Ectodermal cell (in vitro differentiated cells): ENCODE data around the gene PNKD. TPM values are rescaled to one million over a fixed set of nuclear protein-coding genes. Genes with fewer than 3 reads are reported as not detected.

ENCODE experiments used
- H3K27ac ChIP-seq: 2 replicates; pipeline ENCODE4 v1.7.0; 2013; ENCODE audit warnings: mild to moderate bottlenecking, low read depth, low read length; ENCODE audit not compliant: insufficient read depth, poor library complexity, severe bottlenecking
- H3K27me3 ChIP-seq: 2 replicates; pipeline ENCODE4 v1.7.0; 2013; ENCODE audit warnings: mild to moderate bottlenecking, low read length; ENCODE audit not compliant: insufficient read depth, control insufficient read depth, poor library complexity, severe bottlenecking
- H3K36me3 ChIP-seq: one replicate; pipeline ENCODE4 v1.7.0; 2013; ENCODE audit warnings: low read length; ENCODE audit not compliant: control insufficient read depth, insufficient read depth
- H3K4me1 ChIP-seq: one replicate; pipeline ENCODE4 v1.7.0; 2013; ENCODE audit warnings: low read length; ENCODE audit not compliant: control insufficient read depth, insufficient read depth
- H3K4me3 ChIP-seq: 2 replicates; pipeline ENCODE4 v1.7.0; 2013; ENCODE audit warnings: low read depth, low read length, control low read depth; ENCODE audit not compliant: insufficient read depth
- H3K9me3 ChIP-seq: 2 replicates; pipeline ENCODE4 v1.7.0; 2013; ENCODE audit warnings: mild to moderate bottlenecking, low read length, moderate library complexity; ENCODE audit not compliant: control insufficient read depth
- WGBS, 2 experiments: methylation state at CpG; one replicate each; pipeline ENCODE4 v1.1.7; 2013; ENCODE audit warnings: missing lambda C conversion rate in 2 of 2; 5-methylcytosine and 5-hydroxymethylcytosine counted together
- polyA plus RNA-seq, 4 experiments: library from polyadenylated mRNA; stranded (reverse); fragments of 50-300 nt; gene quantifications; one replicate each; pipeline ENCODE4 v1.2.3, GENCODE V29; 2013

PNKD gene, protein sequence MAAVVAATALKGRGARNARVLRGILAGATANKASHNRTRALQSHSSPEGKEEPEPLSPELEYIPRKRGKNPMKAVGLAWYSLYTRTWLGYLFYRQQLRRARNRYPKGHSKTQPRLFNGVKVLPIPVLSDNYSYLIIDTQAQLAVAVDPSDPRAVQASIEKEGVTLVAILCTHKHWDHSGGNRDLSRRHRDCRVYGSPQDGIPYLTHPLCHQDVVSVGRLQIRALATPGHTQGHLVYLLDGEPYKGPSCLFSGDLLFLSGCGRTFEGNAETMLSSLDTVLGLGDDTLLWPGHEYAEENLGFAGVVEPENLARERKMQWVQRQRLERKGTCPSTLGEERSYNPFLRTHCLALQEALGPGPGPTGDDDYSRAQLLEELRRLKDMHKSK
- polyA plus RNA-seq (2013, experiment 1 of 4), result 48.5 TPM
- polyA plus RNA-seq (2013, experiment 2 of 4), result 42.9 TPM
- polyA plus RNA-seq (2013, experiment 3 of 4), result 41.2 TPM
- 52.1 TPM for polyA plus RNA-seq (2013, experiment 4 of 4)

DNA sequence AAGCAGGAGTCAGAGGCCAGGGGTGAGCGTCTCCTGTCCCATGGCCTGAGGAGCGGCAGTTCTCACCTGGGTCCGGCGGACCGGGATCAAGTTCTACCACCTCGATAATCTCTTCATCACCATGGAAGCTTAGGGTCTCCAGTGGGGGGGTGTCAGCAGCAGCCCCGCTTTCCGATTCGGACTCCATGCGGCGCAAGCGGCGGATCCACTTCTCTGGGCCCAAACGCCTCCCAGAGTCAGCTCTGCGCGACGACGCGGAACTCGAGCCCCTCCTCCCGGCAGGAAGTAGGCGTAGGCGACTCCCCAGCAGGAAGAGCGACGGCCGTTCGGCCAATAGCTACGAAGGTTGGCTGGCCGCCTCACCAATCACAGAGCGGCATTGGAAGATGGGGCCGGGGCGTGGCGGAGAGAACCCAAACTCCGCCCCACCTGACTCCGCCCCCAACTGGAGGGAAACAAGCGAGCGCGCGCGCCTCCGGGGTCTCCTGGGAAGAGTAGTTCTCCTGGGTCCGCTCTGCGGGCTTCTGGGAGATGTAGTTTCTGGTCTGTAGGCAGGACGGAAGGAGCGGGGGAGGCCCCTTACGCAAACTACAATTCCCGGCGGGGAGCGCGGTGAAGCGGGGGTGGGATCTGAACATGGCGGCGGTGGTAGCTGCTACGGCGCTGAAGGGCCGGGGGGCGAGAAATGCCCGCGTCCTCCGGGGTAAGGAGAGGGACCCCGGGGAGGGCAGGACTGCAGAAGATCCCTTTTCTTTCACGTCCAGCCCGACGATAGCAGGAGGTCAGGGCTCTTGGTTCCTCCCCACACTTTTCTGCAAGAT lies at the start of gene PNKD, which contains the start of gene AAMP:
TSS of gene PNKD (plus strand) at position 620 of the 821 bp plus-strand sequence. CDS start at position 637, 17 bp downstream.
TSS of gene AAMP (minus strand) at position 238 of the 821 bp plus-strand sequence. CDS start at position 187, 51 bp downstream.
- Histone ChIP-seq H3K4me3 (peak within 1 kb of the TSS; percentile 88), H3K4me1 (peaks cover 4% of the 10 kb centered on the region), H3K27ac (peak within 1 kb of the TSS; percentile 42), H3K9me3 (no peaks in the 10 kb centered on the region), H3K27me3 (no peaks in the 10 kb centered on the region), H3K36me3 (peaks cover 33% of the 10 kb centered on the region)
- 0% methylated on average over 64 of the region's 64 CpGs for WGBS, 2 experiments

DNA sequence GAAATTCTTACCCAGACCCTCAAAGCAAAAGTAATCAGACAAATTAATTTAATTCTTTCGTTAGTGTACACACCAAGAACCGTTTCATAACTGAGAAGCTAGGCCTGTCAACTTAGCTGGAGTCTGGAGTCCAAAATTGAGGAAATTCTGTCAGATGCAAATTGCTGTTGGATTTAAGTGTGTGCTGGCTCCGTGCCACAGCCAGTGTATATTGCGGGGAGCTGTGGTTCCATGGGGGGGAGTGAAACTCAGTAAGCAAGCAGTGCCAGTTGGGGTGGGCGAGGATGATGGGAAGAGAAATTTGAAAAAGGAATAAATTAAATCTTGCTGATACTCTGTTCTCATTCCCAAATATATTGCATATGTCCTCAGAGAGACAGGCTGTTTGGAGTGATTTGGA lies 49.3 kb upstream of the PNKD start:
- peaks cover 2% of the 10 kb centered on the region for H3K36me3 ChIP-seq
- H3K27me3 ChIP-seq, result no peaks in the 10 kb centered on the region
- H3K4me1 ChIP-seq, result peaks cover 9% of the 10 kb centered on the region
- H3K9me3 ChIP-seq, result no peaks in the 10 kb centered on the region
- WGBS, 2 experiments, result 97 to 98% methylated on average over 5 of the region's 5 CpGs
- H3K27ac ChIP-seq, result no peak overlapping the region
- no peak overlapping the region for H3K4me3 ChIP-seq

DNA sequence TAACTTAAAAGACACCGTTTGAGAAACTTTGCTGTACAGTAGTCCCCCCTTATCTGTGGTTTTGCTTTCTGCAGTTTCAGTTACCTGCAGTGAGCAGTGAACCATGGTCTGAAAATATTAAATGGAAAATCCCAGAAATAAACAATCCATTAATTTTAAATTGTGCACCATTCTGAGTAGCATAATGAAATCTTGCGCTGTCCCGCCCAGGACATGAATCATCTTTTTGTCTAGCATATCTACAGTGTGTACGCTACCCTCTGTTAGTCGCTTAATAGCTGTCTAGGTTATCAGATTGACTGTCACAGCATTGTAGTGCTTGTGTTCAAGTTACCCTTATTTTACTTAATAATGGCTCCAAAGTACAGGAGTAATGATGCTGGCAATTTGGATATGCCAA lies 47.3 kb upstream of the PNKD start:
- WGBS, 2 experiments, result 88 to 95% methylated on average over 5 of the region's 5 CpGs
- Histone ChIP-seq H3K4me3 (no peak overlapping the region), H3K4me1 (peaks cover 9% of the 10 kb centered on the region), H3K9me3 (no peaks in the 10 kb centered on the region), H3K27me3 (no peaks in the 10 kb centered on the region), H3K36me3 (peaks cover 8% of the 10 kb centered on the region), H3K27ac (no peak overlapping the region)

DNA sequence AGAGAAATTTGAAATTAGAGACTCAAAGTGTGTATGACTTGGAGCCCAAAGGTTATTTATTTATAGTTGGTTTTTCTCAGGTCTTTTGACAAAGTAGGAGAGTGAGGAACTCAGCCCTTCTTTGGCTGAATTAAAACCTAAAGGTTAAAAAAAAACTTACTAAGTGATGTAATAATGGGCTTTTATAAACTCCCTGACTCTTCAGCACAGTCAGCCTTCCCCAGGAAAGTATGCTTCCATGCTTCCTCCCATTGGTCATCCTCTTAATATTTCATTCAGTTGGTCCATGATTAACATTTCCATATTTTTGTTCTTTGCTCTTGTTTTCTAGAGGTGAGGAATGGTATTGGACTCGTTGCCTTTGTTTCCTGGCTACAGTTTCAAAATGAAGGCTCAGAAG lies 46.1 kb upstream of the PNKD start:
- Histone ChIP-seq H3K27me3 (no peaks in the 10 kb centered on the region), H3K36me3 (peaks cover 8% of the 10 kb centered on the region), H3K9me3 (no peaks in the 10 kb centered on the region), H3K4me1 (no peaks in the 10 kb centered on the region), H3K4me3 (no peak overlapping the region), H3K27ac (no peak overlapping the region)
- 64 to 78% methylated on average over 1 of the region's 1 CpG for WGBS, 2 experiments

DNA sequence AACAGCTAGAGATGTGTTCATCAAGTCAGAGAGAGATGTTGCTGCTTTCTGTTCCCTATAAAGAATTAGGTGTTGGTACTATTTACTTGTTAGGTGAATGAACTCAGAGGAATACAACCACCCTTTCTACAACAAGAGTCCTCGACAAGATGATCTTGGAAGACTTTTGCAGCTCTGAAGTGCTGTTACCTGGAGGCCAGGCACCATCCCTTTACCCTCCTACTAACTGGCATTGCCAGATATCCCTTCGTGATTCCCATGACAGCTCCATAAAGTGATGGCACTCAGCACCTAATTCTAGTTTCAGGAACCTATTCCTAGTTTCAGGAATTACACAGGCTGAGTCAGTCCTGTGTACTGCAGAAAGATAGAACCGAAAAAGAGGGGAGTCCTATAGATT lies 43.4 kb upstream of the PNKD start:
- Histone ChIP-seq H3K9me3 (no peaks in the 10 kb centered on the region), H3K36me3 (peaks cover 21% of the 10 kb centered on the region), H3K27me3 (no peaks in the 10 kb centered on the region), H3K27ac (no peak overlapping the region), H3K4me3 (no peak overlapping the region), H3K4me1 (no peaks in the 10 kb centered on the region)
- WGBS, 2 experiments, result 91 to 95% methylated on average over 2 to 3 of the region's 3 CpGs

DNA sequence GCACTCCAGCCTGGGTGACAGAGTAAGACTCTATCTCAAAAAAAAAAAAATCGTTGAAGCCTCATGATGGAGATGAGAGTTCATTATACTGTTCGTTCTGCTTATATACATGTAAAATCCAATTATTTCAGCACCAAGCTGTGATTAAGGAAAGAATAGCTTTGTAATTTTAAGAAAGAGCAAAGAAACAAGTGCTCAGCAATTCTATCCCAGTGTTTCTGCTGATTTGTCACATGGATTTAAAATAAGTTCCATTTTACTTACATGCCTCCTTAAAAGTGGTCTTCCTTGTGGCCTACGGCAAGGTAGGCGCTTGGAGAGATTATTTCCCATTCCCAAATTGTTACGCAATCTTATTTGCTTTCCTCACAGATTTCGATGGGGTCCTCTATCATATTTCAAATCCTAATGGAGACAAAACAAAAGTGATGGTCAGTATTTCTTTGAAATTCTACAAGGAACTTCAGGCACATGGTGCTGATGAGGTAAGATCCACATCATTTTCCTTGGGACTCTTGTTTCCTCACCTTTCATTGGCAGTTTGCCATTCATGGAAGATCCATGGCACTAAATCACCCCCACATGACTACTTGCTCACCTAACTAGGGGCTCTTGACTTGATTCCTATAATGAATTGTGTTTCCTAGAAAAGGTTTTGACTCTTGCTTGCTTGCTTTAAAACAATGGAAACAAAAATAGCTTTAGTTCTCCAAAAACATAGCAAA lies 41.8 kb upstream of the PNKD start:
- Histone ChIP-seq H3K9me3 (no peaks in the 10 kb centered on the region), H3K27me3 (no peaks in the 10 kb centered on the region), H3K36me3 (peaks cover 28% of the 10 kb centered on the region), H3K4me1 (no peaks in the 10 kb centered on the region), H3K27ac (no peak overlapping the region), H3K4me3 (no peak overlapping the region)
- WGBS, 2 experiments, result 91 to 96% methylated on average over 4 to 6 of the region's 6 CpGs

DNA sequence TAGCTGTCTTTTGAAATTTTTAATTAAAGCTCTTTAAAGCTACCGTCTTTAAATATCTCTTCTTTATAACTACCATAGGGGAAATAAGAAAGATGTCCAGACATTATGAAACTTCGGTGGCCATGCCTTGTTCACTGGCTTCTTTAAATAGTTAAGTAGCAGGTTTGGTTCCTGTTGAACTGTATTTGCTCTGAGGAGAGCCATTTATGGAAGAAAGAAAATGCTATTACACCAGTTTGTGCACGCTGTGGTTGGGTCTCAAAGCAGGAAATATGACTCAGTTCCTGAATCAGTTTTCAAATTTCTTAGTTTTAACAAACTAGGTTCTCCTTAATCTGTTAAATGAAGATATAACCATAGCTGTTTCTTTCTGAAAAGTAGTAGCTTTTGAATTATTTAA lies 41.1 kb upstream of the PNKD start:
- 96 to 100% methylated on average over 3 of the region's 3 CpGs for WGBS, 2 experiments
- Histone ChIP-seq H3K4me1 (no peaks in the 10 kb centered on the region), H3K27ac (no peak overlapping the region), H3K27me3 (no peaks in the 10 kb centered on the region), H3K9me3 (no peaks in the 10 kb centered on the region), H3K4me3 (no peak overlapping the region), H3K36me3 (peaks cover 28% of the 10 kb centered on the region)

DNA sequence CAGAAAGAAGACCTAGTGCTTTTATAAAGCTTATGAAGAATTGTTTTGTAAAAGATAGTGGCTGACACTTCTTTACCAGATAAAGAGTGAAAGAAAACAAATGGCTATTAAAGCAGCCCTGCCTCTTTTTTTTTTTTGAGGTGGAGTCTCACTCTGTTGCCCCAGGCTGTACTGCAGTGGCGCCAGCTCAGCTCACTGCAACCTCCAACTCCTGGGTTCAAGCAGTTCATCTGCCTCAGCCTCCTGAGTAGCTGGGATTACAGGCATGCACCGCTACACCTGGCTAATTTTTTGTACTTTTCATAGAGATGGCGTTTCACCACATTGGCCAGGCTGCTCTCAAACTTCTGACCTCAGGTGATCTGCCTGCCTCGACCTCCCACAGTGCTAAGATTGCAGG lies 40.5 kb upstream of the PNKD start:
- Histone ChIP-seq H3K9me3 (no peaks in the 10 kb centered on the region), H3K4me3 (no peak overlapping the region)
- WGBS, 2 experiments, result 91 to 92% methylated on average over 4 of the region's 4 CpGs

DNA sequence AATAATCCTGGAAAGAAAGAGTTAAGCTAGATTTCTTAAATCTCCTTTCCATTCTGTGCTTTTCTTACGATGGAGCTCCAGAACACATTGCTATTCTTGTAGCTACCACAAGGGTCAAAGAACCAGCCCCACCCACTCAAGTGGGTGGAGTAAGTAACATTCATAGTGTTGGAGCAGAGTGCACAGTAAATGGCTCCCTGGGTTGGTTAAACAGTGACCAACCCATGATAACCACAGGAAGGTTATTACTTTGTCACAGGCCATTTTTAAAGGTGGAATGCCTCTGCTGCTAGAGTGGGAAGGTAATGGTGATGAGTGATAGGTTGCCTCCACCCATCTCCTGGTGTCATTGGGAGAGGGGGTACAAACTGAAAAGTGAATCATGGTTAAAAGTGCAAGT lies 39.4 kb upstream of the PNKD start:
- H3K4me3 ChIP-seq, result no peak overlapping the region
- H3K9me3 ChIP-seq, result no peaks in the 10 kb centered on the region
- H3K27me3 ChIP-seq, result no peaks in the 10 kb centered on the region
- no peaks in the 10 kb centered on the region for H3K4me1 ChIP-seq
- peaks cover 26% of the 10 kb centered on the region for H3K36me3 ChIP-seq
- WGBS, 2 experiments, result 94 to 100% methylated on average over 1 of the region's 1 CpG
- H3K27ac ChIP-seq, result no peak overlapping the region

More for the DNA sequence above, 40.5 kb upstream of the PNKD start:
- Histone ChIP-seq H3K27me3 (no peaks in the 10 kb centered on the region), H3K36me3 (peaks cover 28% of the 10 kb centered on the region), H3K4me1 (no peaks in the 10 kb centered on the region), H3K27ac (no peak overlapping the region)
